ENCODE measurements around the gene HPN. TPM values are rescaled to one million over a fixed set of nuclear protein-coding genes. Genes with fewer than 3 reads are reported as not detected.

HPN gene
- total RNA-seq, 1 donor from 2014 or later = 0.30 TPM

GRCh38 chr19:35061583-35062373 is 20.3 kb downstream of the HPN start:
- H3K9me3 Mint-ChIP-seq = no peaks in the 10 kb centered on the region
- TF ChIP-seq CTCF (IDR thresholded peaks at IDR 0.05) (no peak), EZH2 (IDR thresholded peaks at IDR 0.05) (no peak), EZH2phosphoT487 (IDR thresholded peaks at IDR 0.05) (no peak)
- H3K4me3 Mint-ChIP-seq = no peak overlapping the region
- no peak overlapping the region for H3K9ac ChIP-seq
- no peak overlapping the region for H2AFZ ChIP-seq (replicated peaks)
- H3K27me3 Mint-ChIP-seq (ENCODE audit: insufficient read depth, low read depth) = peaks cover 4% of the 10 kb centered on the region
- H3K9me3 ChIP-seq (ENCODE audit: low read depth) = no peaks in the 10 kb centered on the region
- DNase-seq (ENCODE audit: low spot score) = no peak
- no peaks in the 10 kb centered on the region for H3K36me3 ChIP-seq
- no peaks in the 10 kb centered on the region for H3K36me3 Mint-ChIP-seq
- no peaks in the 10 kb centered on the region for H4K20me1 ChIP-seq (ENCODE audit: low read depth)
- H3K4me2 ChIP-seq = no peak overlapping the region
- H3K4me3 ChIP-seq = no peak overlapping the region
- peaks cover 17% of the 10 kb centered on the region for H3K27me3 ChIP-seq
- peaks cover 1% of the 10 kb centered on the region for H3F3A ChIP-seq (ENCODE audit: low read depth)
- no peak overlapping the region for H3K27ac ChIP-seq
- no peak overlapping the region for H3K27ac Mint-ChIP-seq
- H3K79me2 ChIP-seq (ENCODE audit: low read depth) = no peaks in the 10 kb centered on the region
- H3K4me1 Mint-ChIP-seq = no peaks in the 10 kb centered on the region
- no peaks in the 10 kb centered on the region for H3K4me1 ChIP-seq

GRCh38 chr19:35062942-35063341 is 21.4 kb downstream of the HPN start:
- Histone ChIP-seq H3K4me3 (no peak overlapping the region), H3K4me1 (peaks cover under 1% of the 10 kb centered on the region), H4K20me1 (ENCODE audit: low read depth) (no peaks in the 10 kb centered on the region), H3K9ac (no peak overlapping the region), H3K27ac (no peak overlapping the region), H2AFZ (replicated peaks) (no peak overlapping the region), H3F3A (ENCODE audit: low read depth) (peaks cover 1% of the 10 kb centered on the region), H3K9me3 (ENCODE audit: low read depth) (no peaks in the 10 kb centered on the region), H3K36me3 (no peaks in the 10 kb centered on the region), H3K4me2 (no peak overlapping the region), H3K79me2 (ENCODE audit: low read depth) (no peaks in the 10 kb centered on the region), H3K27me3 (peaks cover 17% of the 10 kb centered on the region)
- H3K27ac Mint-ChIP-seq = no peak overlapping the region
- H3K4me3 Mint-ChIP-seq = no peak overlapping the region
- H3K36me3 Mint-ChIP-seq = no peaks in the 10 kb centered on the region
- H3K9me3 Mint-ChIP-seq = no peaks in the 10 kb centered on the region
- TF ChIP-seq CTCF (IDR thresholded peaks at IDR 0.05) (no peak), EZH2phosphoT487 (IDR thresholded peaks at IDR 0.05) (no peak), EZH2 (IDR thresholded peaks at IDR 0.05) (no peak)
- H3K4me1 Mint-ChIP-seq = peaks cover 6% of the 10 kb centered on the region
- H3K27me3 Mint-ChIP-seq (ENCODE audit: insufficient read depth, low read depth) = peaks cover 4% of the 10 kb centered on the region
- no peak for DNase-seq (ENCODE audit: low spot score)

- Mint-ChIP-seq H3K4me3 (no peak overlapping the region), H3K27ac (no peak overlapping the region), H3K4me1 (peaks cover 14% of the 10 kb centered on the region), H3K36me3 (no peaks in the 10 kb centered on the region), H3K9me3 (no peaks in the 10 kb centered on the region), H3K27me3 (ENCODE audit: insufficient read depth, low read depth) (peaks cover 4% of the 10 kb centered on the region)
- H4K20me1 ChIP-seq (ENCODE audit: low read depth) = no peaks in the 10 kb centered on the region
- H3K27me3 ChIP-seq = peaks cover 17% of the 10 kb centered on the region
- H3K27ac ChIP-seq = no peak overlapping the region
- no peak overlapping the region for H3K9ac ChIP-seq
- H3K36me3 ChIP-seq = no peaks in the 10 kb centered on the region
- H3K79me2 ChIP-seq (ENCODE audit: low read depth) = no peaks in the 10 kb centered on the region
- TF ChIP-seq CTCF (IDR thresholded peaks at IDR 0.05) = no peak
- no peak for TF ChIP-seq EZH2phosphoT487 (IDR thresholded peaks at IDR 0.05)
- no peak for TF ChIP-seq EZH2 (IDR thresholded peaks at IDR 0.05)
- H2AFZ ChIP-seq (replicated peaks) = no peak overlapping the region
- H3K4me3 ChIP-seq = no peak overlapping the region
- no peaks in the 10 kb centered on the region for H3K9me3 ChIP-seq (ENCODE audit: low read depth)
- peaks cover 13% of the 10 kb centered on the region for H3F3A ChIP-seq (ENCODE audit: low read depth)
- peaks cover 13% of the 10 kb centered on the region for H3K4me1 ChIP-seq
- no peak overlapping the region for H3K4me2 ChIP-seq
- no peak for DNase-seq (ENCODE audit: low spot score)
Measured at GRCh38 chr19:35063940-35064818, 22.7 kb downstream of the HPN start.

Data from neural progenitor cell (in vitro differentiated cells).